ENCODE data around the gene MYRIP.
"Not testable (repeated sequence)": the region's sequence is repeated elsewhere in the genome, so short reads cannot be mapped to it uniquely, and the experiment has no call there.

MYRIP gene

GRCh38 chr3:39977058-39977794 is 167.8 kb downstream of the MYRIP start:
- DNase-seq = no peak

GRCh38 chr3:39978308-39978707 is 168.9 kb downstream of the MYRIP start:
- no peak for DNase-seq

- DNase-seq = no peak
Observed at GRCh38 chr3:39980058-39980457, 170.6 kb downstream of the MYRIP start.

GRCh38 chr3:39980781-39981180 is 171.4 kb downstream of the MYRIP start:
- no peak for DNase-seq

- DNase-seq = no peak
Observed at GRCh38 chr3:39981547-39982184, 172.3 kb downstream of the MYRIP start.

GRCh38 chr3:39982665-39983357 is 173.4 kb downstream of the MYRIP start:
- no peak for DNase-seq

- no peak for DNase-seq
Observed at GRCh38 chr3:39989746-39990145, 180.3 kb downstream of the MYRIP start.

- DNase-seq = peak; percentile 3
Observed at GRCh38 chr3:39990532-39990931, 181.1 kb downstream of the MYRIP start.

- no peak for DNase-seq
Observed at GRCh38 chr3:40008796-40009195, 199.4 kb downstream of the MYRIP start.

- DNase-seq = no peak
Observed at GRCh38 chr3:40009991-40010390, 200.6 kb downstream of the MYRIP start.

- DNase-seq = no peak
Observed at GRCh38 chr3:40012381-40012780, 203.0 kb downstream of the MYRIP start.

- no peak for DNase-seq
Observed at GRCh38 chr3:40016391-40016790, 207.0 kb downstream of the MYRIP start.

GRCh38 chr3:40018369-40018768 is 209.0 kb downstream of the MYRIP start:
- no peak for DNase-seq

- DNase-seq = no peak
Observed at GRCh38 chr3:40019376-40019775, 210.0 kb downstream of the MYRIP start.

- no peak for DNase-seq
Observed at GRCh38 chr3:40020689-40021088, 211.3 kb downstream of the MYRIP start.

GRCh38 chr3:40021338-40021737 is 211.9 kb downstream of the MYRIP start:
- DNase-seq = no peak

- no peak for DNase-seq
Observed at GRCh38 chr3:40022297-40022827, 213.0 kb downstream of the MYRIP start.

- DNase-seq = no peak
Observed at GRCh38 chr3:40024526-40024925, 215.1 kb downstream of the MYRIP start.

- DNase-seq = not testable (repeated sequence)
Observed at GRCh38 chr3:40025892-40026291, 216.5 kb downstream of the MYRIP start.

GRCh38 chr3:40035177-40035576 is 225.8 kb downstream of the MYRIP start:
- DNase-seq = no peak

- no peak for DNase-seq
Observed at GRCh38 chr3:40037582-40037981, 228.2 kb downstream of the MYRIP start.

GRCh38 chr3:40042752-40043443 is 233.5 kb downstream of the MYRIP start:
- DNase-seq = no peak

GRCh38 chr3:40043444-40043755 is 234.0 kb downstream of the MYRIP start:
- DNase-seq = peak; percentile 26
